ENCODE data around the gene LCNL1.
A peak's percentile ranks its signal among the peaks of the same experiment; 100 is the strongest.

The LCNL1 gene

DNA sequence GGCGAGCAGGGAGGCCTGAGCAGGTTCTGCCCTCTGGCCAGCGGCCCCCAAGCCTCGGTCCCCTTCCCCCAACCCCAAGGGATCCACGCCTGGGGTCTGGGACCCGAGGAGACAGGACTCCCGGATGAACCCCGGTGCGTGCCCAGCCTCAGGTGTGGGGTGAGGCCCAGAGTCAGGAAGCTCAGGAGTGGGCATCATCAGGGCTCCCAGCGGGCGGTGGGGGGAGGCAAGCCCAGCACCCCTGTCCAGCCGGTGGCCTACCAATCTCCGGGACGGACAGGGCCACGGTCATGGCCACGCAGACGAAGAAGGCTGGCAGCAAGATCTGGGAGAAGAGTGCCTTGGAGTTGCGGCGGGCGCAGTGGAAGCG is 30.8 kb downstream of the LCNL1 start:
- DNase-seq: no peak

DNA sequence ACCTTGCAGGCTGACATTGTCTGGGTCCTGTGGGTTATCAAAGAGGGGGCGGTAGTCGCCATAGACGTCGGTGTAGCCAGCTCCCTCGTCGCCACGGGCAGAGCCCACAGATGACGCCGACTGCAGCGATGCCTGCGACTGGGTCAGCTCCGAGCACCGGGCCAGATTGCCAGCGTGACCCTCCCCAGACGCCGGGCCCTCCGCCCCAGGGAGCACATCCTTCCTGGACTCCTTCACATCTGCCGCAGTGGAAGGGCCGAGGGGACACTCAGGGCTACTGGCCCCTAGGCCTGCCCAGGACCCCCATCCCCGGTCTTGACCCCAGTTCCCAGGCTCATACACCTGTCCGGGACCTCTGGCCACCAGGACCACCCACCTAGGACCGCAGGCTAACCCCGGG is 31.4 kb downstream of the LCNL1 start:
- no peak for DNase-seq

GRCh38 chr9:137014776-137015539 is 32.2 kb downstream of the LCNL1 start:
- DNase-seq: no peak

GRCh38 chr9:137015540-137015930 is 32.7 kb downstream of the LCNL1 start:
- no peak for DNase-seq

GRCh38 chr9:137015976-137016375 is 33.2 kb downstream of the LCNL1 start:
- no peak for DNase-seq

DNA sequence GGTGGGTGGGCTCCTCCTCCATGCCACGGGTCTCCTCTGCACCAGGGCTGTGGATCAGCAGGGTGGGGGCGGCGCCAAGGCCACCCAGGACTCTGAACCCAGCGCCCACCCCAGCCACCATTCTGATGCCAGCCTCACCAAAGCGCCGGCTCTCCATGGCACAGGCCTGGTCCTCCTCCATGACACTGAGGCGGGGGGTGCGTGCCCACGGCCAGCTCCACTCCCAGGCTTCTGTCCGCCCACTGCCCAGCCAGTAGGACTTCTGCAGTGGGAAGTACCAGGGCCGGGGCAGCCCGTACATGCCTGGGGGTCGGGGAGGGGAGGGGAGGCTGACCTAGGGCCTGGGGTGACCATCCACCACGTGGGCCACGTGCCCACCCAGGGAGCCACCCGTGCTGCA is 33.6 kb downstream of the LCNL1 start:
- no peak for DNase-seq

DNA sequence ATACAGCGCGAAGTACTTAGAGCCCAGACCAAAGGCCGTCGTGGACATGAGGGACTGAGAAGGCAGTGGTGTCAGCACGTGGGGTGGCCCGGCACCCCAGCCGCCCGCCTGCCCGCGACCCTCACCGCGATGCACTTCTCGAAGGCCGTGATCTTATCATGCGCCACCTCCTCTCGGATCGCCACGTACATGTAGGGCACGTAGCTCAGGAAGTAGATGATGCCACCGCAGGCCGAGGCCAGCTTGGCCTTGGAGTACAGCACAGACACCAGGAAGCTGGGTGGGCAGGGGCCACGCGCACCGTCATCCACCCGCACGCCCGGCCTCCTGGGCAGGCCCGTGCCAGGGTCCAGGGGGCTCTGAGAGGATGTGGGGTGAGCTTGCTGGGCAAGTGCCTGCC is 34.3 kb downstream of the LCNL1 start:
- no peak for DNase-seq

DNA sequence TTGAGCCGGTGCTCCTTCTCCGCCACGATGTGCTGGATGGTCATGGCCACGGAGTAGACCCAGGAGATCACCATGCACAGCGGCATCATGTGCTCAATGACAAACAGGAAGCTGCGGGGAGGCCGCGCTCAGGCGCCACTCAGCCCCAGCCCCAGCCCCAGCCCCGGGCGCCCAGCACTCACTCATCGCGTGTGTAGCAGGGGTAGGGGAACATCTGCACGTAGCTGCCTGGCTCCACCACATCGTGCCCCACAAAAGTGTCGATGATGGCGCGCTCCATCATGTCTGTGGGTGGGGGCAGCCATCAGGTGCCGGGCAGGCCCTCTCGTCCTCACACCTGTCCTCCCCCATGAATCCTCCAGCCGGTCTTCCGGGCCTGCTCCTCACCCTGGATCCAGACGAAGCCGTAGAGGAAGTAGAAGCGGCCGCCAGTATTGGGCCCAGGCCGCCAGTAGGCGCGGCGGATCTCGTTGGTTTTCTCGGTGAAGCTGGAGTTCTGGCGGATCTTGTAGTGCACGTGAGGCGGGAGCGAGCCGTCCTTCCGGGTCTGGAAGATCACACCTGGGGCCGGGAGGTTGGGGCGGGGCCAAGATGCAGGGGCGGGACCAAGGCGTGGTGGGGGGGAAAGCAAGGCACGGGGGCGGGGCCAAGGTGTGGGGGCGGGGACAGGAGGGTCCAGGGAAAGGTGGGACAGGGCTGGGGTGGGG is 35.2 kb downstream of the LCNL1 start:
- no peak for DNase-seq

DNA sequence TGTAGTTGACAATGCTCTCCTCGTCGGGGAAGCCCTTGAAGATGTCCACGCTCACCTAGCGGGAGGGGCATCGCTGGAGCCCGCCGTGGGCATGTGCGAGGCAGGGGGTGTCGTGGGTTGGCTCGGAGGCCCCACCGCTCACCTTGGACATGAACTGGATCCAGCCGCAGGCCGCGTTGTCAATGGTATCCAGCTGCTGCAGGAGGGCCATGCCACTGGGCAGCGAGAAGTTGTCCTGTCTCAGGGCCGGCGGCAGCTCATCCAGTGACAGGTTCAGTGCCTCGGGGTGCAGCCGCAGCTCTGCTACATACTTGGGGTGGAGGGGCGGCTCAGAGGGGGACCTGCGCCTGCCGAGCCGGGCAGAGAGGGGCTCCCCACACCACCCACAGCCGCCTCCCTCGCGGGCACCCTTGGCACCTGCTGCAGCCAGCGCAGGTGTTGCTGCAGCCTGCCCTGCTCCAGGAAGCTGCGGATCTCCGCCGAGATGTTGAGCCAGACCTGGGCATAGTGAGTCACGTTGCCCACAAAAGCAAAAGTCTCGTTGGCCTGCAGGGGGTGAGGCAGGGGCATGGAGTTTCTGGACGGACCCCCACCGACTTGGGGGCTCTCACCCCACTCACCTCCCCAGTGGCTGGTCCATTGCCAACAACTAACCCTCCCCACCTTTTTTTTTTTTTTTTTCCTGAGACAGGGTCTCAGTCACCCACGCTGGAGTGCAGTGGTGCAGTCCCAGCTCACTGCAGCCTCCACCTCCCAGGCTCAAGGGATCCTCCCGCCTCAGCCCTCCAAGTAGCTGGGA is 36.2 kb downstream of the LCNL1 start:
- DNase-seq: no peak

DNA sequence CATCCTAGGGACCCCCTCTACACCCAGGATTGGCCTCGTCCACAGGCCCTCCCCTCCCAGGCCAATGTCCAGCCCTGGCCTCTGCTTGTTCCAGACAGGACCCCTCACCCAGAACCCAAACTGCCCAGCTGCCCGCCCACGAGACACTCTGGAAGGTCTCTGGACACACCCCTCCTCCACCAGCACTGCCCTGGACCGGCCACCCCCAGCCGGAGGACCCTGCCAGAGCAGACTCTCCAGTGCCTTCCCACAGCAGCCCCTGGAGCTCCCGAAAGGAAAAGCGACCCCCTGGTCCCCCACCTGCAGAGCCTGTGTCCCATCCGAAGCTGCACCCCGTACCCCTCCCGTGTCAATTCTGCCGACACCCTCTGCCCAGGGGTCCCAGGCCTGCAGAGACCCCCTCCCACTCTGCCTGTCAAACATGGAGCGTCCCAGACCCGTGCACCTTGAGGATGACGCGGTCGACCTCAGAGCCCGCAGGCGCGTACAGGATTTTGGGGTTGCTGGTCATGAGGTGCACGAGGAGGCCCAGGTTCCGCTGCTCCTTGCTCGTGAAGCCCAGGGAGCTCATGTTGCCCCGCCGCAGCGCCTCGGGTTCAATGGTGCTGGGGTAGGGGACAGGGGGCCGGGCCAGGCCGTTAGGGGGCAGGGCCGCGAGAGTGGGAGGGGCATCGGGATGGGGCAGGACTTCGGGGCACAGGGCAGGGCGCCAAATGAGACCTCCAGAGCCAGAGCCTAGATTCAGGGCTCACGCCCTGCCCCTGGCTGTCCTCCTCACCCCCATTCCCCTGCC is 37.3 kb downstream of the LCNL1 start:
- DNase-seq: no peak

- DNase-seq: no peak
Observed at GRCh38 chr9:137020771-137021567, 38.2 kb downstream of the LCNL1 start.

GRCh38 chr9:137021568-137021978 is 38.8 kb downstream of the LCNL1 start:
- no peak for DNase-seq

- peak; percentile 73 for DNase-seq
Observed at GRCh38 chr9:137021979-137022661, 39.3 kb downstream of the LCNL1 start.

DNA sequence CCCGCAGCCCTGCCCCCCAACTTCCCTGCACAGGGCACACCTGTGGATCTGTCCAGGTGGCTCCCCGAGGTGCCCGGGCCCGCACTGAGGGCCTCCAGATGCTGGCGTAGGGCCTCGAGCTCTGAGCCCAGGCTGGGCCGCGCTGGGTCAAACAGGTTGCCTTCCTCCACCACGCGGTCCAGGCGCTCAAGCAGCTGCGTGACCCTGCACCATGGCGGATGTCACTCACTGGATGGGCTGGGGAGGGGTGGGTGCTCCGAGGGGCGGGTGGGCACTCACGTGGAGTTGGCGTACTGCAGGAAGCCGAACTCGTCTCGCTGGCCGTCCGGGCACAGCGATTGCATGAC is 39.8 kb downstream of the LCNL1 start:
- no peak for DNase-seq

- DNase-seq: no peak
Observed at GRCh38 chr9:137023157-137023556, 40.4 kb downstream of the LCNL1 start.

DNA sequence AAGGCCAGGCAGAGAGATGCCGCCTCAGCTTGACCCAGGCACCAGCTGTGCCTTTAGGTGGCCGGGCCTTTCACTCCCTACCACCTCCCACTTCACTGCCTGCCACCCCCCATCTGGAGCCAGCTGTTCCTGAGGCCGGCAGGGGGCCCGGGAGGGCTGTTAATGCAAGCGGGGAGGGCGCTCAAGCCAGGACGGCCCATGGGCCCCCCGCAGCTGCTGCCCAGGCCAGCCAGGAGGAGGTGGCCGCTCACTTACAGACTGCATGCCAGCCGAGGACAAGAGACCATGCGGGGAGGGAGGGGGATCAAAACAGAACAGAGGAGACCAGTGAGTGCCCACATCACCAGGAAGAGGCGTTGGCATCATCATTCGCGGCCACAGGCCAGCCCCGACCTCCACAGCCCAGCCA is 40.8 kb downstream of the LCNL1 start:
- no peak for DNase-seq

GRCh38 chr9:137025517-137025966 is 42.7 kb downstream of the LCNL1 start:
- DNase-seq: peak; percentile 81

DNA sequence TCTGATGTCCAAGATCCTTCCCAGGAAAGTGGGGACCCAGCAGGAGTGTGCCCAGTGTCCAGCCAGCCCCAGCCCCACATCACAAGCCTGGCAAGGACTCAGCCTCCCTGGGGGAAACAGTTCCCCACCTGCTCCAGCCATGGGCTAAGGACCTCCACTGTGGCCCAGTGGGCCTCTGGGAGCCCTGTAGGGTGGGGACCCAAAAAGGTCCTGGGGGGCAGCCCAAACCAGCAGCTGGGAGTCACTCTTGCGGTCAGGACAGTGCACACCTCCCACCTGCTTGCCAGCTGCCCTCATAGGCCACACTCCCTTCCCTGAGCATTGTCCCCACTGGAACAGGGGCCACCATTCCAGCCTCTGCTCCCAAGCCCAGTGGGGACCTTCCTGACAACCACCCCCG is 43.6 kb downstream of the LCNL1 start:
- DNase-seq: no peak

- DNase-seq: no peak
Observed at GRCh38 chr9:137026828-137027227, 44.0 kb downstream of the LCNL1 start.

GRCh38 chr9:137027369-137028262 is 44.8 kb downstream of the LCNL1 start, which contains the start of gene ABCA2:
TSS of gene ABCA2 (minus strand) at chr9:137028237. CDS start at chr9:137028140, 97 bp downstream.
- no peak for DNase-seq

All from RPMI8226 (cell line).